OCI-LY7 (cell line): ENCODE results near the gene HOXC11. TPM values are rescaled to one million over a fixed set of nuclear protein-coding genes. Genes with fewer than 3 reads are reported as not detected.

Source experiments
- BruUV-seq: library from RNA; stranded (reverse); fragments of 400-500 nt; replicated peaks from 2 replicates; lab custom pipeline; 2021; lab: Mats Ljungman, UMichigan
- CTCF ChIA-PET: fragments of 300-600 bp; sonication (Branson Sonifier 250); formaldehyde crosslinking; loops from one replicate; lab custom pipeline; 2022; ENCODE audit warnings: antibody characterized with exemption; ENCODE audit not compliant: unreplicated experiment; lab: Charles Lee
- POLR2A ChIA-PET: fragments of 300-600 bp; sonication (Branson Sonifier 250); formaldehyde crosslinking; loops from one replicate; lab custom pipeline; 2022; ENCODE audit warnings: antibody characterized with exemption; lab: Charles Lee
- DNase-seq: peaks from one replicate; pipeline ENCODE4 v3.0.0-alpha.2; 2015; ENCODE audit warnings: low spot score
- H2AFZ ChIP-seq: fragments of 200-600 bp; sonication (generic), shearing (Covaris generic); 2 replicates; pipeline ENCODE4 v1.6.1; 2014; ENCODE audit warnings: mild to moderate bottlenecking, antibody characterized with exemption, low read length, moderate library complexity
- H3K27ac ChIP-seq: fragments of 200-600 bp; sonication (generic); 2 replicates; pipeline ENCODE4 v1.5.1; 2014; ENCODE audit warnings: mixed run types, low read depth, mild to moderate bottlenecking, moderate library complexity, low read length, inconsistent platforms; ENCODE audit not compliant: poor library complexity, severe bottlenecking
- H3K36me3 ChIP-seq: fragments of 200-600 bp; sonication (generic); 2 replicates; pipeline ENCODE4 v1.6.1; 2014; ENCODE audit warnings: mild to moderate bottlenecking, antibody characterized with exemption, low read length, moderate library complexity, mixed read lengths; ENCODE audit not compliant: insufficient read depth
- H3K4me1 ChIP-seq: fragments of 200-600 bp; sonication (generic); 2 replicates; pipeline ENCODE4 v1.5.1; 2014; ENCODE audit warnings: mild to moderate bottlenecking, low read length; ENCODE audit not compliant: insufficient read depth, poor library complexity, severe bottlenecking
- H3K4me2 ChIP-seq: fragments of 200-600 bp; sonication (generic); 2 replicates; pipeline ENCODE4 v1.6.1; 2014; ENCODE audit warnings: mild to moderate bottlenecking, low read length
- H3K4me3 ChIP-seq: fragments of 200-600 bp; sonication (generic); 2 replicates; pipeline ENCODE4 v1.5.1; 2014; ENCODE audit warnings: mild to moderate bottlenecking, low read depth, low read length; ENCODE audit not compliant: poor library complexity, severe bottlenecking
- H3K79me2 ChIP-seq: fragments of 200-600 bp; sonication (generic); 2 replicates; pipeline ENCODE4 v1.6.1; 2016; ENCODE audit warnings: low read depth, mild to moderate bottlenecking, low read length, moderate library complexity, mixed read lengths; ENCODE audit not compliant: insufficient read depth
- H3K9me2 ChIP-seq: fragments of 200-600 bp; sonication (generic); 2 replicates; pipeline ENCODE4 v1.6.1; 2016; ENCODE audit warnings: mild to moderate bottlenecking, low read length, mixed read lengths; ENCODE audit not compliant: insufficient read depth
- H3K9me3 ChIP-seq: fragments of 200-600 bp; sonication (generic); 2 replicates; pipeline ENCODE4 v1.6.1; 2014; ENCODE audit warnings: mild to moderate bottlenecking, mixed run types, low read length, mixed read lengths
- H4K20me1 ChIP-seq: fragments of 200-600 bp; sonication (generic); 2 replicates; pipeline ENCODE4 v1.6.1; 2014; ENCODE audit warnings: mild to moderate bottlenecking, antibody characterized with exemption, low read length, moderate library complexity, mixed read lengths; ENCODE audit not compliant: insufficient read depth
- EZH2phosphoT487 ChIP-seq: fragments of 200-600 bp; sonication (generic); IDR thresholded peaks from 2 replicates; pipeline ENCODE4 v1.6.1; 2018; ENCODE audit warnings: low read depth, borderline replicate concordance, mild to moderate bottlenecking, mixed run types, antibody characterized with exemption, low read length, moderate library complexity, mixed read lengths
- intact Hi-C: fragments of 100-400 bp; cut with micrococcal nuclease; formaldehyde crosslinking; loops from one replicate; pipeline ENCODE4 v1.10.0; 2022; ENCODE audit not compliant: unreplicated experiment
- total RNA-seq, 2 experiments: library from RNA; depleted of rRNA in 1 of 2; stranded (reverse); fragments of >200 nt in 1 of 2; shearing (Covaris generic) in 1 of 2; gene quantifications; 2 replicates each; pipeline ENCODE4 v1.2.3, GENCODE V29; 2014 to 2022
- TF ChIP-seq, protein P1 (sequence below): fragments of 200-600 bp; sonication (generic); conservative IDR thresholded peaks from 2 replicates; pipeline ENCODE4 v1.5.1; 2014; ENCODE audit warnings: mild to moderate bottlenecking, antibody characterized with exemption, low read length, moderate library complexity, mixed read lengths

HOXC11 gene
- total RNA-seq, 2 experiments from 2014 or later = 1.4 to 2.7 TPM

DNA sequence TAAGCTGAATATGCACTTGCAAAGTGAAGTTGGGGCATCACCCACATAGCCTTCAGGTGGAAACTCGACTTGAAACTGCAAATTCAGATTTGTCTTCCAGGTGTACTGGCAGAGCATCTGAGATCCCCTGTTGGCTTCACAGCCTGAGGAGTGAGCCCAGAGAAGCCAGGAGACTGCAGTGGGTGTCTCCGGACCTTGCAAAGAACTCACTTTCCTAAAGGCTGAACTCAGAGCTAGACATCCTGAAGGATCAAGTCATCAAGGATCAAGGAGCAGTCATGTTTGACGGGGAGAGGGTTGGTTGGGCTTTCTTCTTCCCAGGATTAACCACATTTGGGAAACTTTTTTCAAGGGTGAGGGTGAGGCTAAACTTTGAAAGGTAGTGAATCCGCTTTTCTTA, 43.4 kb upstream of the HOXC11 start:
- no peak overlapping the region for H3K4me2 ChIP-seq
- intact Hi-C loops = no loop called here
- TF ChIP-seq, protein P1, sequence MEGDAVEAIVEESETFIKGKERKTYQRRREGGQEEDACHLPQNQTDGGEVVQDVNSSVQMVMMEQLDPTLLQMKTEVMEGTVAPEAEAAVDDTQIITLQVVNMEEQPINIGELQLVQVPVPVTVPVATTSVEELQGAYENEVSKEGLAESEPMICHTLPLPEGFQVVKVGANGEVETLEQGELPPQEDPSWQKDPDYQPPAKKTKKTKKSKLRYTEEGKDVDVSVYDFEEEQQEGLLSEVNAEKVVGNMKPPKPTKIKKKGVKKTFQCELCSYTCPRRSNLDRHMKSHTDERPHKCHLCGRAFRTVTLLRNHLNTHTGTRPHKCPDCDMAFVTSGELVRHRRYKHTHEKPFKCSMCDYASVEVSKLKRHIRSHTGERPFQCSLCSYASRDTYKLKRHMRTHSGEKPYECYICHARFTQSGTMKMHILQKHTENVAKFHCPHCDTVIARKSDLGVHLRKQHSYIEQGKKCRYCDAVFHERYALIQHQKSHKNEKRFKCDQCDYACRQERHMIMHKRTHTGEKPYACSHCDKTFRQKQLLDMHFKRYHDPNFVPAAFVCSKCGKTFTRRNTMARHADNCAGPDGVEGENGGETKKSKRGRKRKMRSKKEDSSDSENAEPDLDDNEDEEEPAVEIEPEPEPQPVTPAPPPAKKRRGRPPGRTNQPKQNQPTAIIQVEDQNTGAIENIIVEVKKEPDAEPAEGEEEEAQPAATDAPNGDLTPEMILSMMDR = no peak
- no peak for TF ChIP-seq EZH2phosphoT487
- no peak overlapping the region for H3K27ac ChIP-seq
- H3K9me3 ChIP-seq = no peaks in the 10 kb centered on the region
- H4K20me1 ChIP-seq = no peaks in the 10 kb centered on the region
- ChIA-PET CTCF (no interaction called here), POLR2A (no interaction called here)
- DNase-seq = no peak
- no peaks in the 10 kb centered on the region for H3K9me2 ChIP-seq
- H3K4me3 ChIP-seq = no peak overlapping the region
- no peaks in the 10 kb centered on the region for H3K36me3 ChIP-seq
- no peak overlapping the region for H2AFZ ChIP-seq
- no TSS peak for BruUV-seq
- H3K4me1 ChIP-seq = no peaks in the 10 kb centered on the region
- no peaks in the 10 kb centered on the region for H3K79me2 ChIP-seq

DNA sequence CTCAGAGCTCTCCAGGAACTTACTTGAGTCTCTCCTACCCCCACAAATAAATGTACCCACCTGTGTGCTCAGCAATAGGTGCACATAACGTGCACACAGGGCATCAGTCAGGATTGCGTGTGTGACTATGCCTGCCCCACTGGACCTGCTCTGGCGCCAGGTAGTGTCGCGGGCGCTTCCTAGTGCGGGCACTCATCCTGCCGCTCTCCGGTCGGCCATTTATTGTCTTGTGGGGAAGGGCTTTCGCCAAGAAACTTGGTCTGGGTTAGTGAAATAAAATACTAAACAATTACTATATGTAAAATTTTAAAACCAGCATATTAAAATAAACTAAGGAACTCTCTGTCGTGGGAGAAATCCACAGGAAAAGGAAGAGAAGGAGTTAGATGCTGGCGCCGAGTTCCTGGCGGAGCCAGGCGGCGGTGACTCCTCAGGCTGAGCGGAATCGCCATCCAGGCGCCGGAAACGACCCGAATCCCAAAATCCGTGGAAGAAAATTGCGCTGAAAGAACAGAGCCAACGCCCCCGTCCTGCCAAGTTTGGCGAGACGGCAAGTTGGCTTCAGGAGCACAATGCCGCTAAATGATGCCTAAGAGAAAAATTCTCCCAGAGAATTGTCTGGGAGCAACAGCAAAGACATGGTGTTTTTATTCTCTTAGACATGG, 42.2 kb upstream of the HOXC11 start:
- TF ChIP-seq EZH2phosphoT487 = no peak
- TF ChIP-seq, protein P1 = no peak
- Histone ChIP-seq H3K79me2 (no peaks in the 10 kb centered on the region), H4K20me1 (no peaks in the 10 kb centered on the region), H3K4me3 (no peak overlapping the region), H3K4me2 (no peak overlapping the region), H3K9me2 (no peaks in the 10 kb centered on the region), H2AFZ (no peak overlapping the region), H3K27ac (no peak overlapping the region), H3K4me1 (no peaks in the 10 kb centered on the region), H3K36me3 (no peaks in the 10 kb centered on the region), H3K9me3 (no peaks in the 10 kb centered on the region)
- no TSS peak for BruUV-seq
- DNase-seq = no peak
- intact Hi-C loops = no loop called here
- ChIA-PET CTCF (interaction anchor here (0.7 kb wide), 1 partner anchor 151 kb away, joined by 3 read pairs; no protein-coding TSS in a partner anchor), POLR2A (interaction anchor here (0.5 kb wide), 1 partner anchor 529 kb away, joined by 3 read pairs; no protein-coding TSS in a partner anchor)
